ENCODE measurements around the gene DTNB.
A peak's percentile ranks its signal among the peaks of the same experiment; 100 is the strongest.
"Not testable (repeated sequence)": the region's sequence is repeated elsewhere in the genome, so short reads cannot be mapped to it uniquely, and the experiment has no call there.

Gene DTNB

DNA sequence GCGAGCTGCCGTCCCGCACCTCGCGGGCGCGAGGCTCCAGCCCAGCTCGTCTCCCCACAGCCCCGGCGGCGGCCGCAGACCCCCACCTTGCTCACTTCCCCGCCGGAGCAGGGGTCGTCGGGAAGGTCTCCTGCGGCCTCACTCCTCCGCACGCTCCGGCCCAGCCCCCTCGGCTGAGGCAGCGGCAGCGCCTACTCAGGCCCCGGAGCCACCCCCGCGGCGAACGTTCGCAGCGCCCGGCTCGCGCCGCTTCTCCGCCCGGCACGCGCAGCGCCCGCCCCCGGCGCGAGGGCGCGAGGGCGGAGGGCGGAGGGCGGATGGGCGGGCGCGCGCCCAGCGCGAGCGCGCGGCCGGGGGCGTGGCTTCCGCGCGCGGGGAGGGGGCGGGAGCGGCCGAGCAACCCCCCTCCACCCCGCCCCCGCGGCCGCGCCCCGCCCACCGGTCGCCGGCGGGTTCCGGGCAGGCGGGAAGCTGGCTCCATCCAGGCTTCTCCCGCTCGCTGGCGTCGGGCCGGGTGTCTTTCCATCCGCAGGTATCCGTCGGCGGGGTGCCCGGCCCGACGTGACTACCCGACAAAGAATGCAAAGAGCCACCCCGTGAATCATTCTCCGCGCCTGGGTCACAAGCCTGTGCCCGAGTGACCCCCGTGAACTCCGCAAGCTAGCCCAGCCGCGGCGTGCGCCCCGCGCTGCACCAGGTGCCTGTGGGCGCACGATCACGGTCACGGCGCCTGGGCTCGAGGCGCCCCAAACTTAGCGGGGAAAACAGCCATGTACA, at the start of gene DTNB:
Gene DTNB (minus strand): TSS at position 278 of the 777 bp plus-strand sequence. CDS start 20,917 bp downstream, outside the sequence.
- DNase-seq, result peak; percentile 90

- DNase-seq, result no peak
Observed at GRCh38 chr2:25722224-25722623, 48.8 kb upstream of the DTNB start.

DNA sequence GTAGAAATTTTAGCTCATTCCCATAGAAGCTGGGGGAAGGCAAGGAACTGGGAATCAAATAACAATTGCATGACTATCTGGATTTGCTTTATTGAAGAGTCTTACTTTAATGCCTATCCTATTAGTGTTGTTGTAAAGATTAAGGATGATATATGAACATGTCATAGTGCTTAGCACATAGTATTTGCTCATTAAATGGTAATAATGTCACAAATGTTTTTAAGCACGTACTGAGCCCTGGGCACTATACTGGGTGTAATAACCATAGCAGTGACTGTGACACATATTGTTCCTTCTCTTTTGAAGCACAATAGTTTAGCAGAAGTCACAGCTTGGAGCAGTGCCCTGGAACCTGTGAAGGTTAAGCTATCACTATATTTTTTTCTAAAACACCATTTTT, 47.2 kb upstream of the DTNB start:
- DNase-seq, result peak; percentile 26

GRCh38 chr2:25714740-25715139, 41.4 kb upstream of the DTNB start:
- DNase-seq, result peak; percentile 29

DNA sequence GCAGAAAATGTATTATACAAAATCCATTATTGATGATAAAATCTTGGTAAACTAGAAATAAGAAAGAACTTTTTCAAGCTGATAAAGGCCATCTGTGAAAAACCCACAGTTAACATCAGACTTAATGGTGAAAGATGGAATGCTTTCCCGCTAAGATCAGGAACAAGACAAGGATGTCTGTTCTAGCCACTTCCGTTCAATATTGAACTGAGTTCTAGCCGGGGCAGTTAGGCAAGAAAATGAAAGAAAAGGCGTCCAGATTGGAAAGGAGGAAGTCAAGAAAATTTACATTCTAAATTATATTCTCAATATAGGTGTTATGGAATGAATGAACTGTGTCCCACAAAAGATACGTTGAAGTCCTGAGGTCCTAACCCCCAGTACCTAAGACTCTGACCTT, 39.1 kb upstream of the DTNB start:
- no peak for DNase-seq

- DNase-seq, result peak; percentile 94
Observed at GRCh38 chr2:25711675-25712354, 38.4 kb upstream of the DTNB start.

GRCh38 chr2:25710750-25711149, 37.4 kb upstream of the DTNB start:
- DNase-seq, result no peak

GRCh38 chr2:25709349-25709748, 36.0 kb upstream of the DTNB start:
- DNase-seq, result no peak

GRCh38 chr2:25707927-25708590, 34.7 kb upstream of the DTNB start:
- DNase-seq, result peak; percentile 20

DNA sequence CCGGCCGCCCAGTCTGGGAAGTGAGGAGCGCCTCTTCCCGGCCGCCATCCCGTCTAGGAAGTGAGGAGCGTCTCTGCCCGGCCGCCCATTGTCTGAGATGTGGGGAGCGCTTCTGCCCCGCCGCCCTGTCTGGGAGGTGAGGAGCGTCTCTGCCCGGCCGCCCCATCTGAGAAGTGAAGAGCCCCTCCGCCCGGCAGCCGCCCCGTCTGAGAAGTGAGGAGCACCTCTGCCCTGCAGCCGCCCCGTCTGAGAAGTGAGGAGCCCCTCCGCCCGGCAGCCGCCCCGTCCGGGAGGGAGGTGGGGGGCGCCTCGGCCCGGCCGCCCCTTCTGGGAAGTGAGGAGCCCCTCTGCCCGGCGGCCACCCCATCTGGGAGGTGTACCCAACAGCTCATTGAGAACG, 32.2 kb upstream of the DTNB start:
- DNase-seq, result not testable (repeated sequence)

DNA sequence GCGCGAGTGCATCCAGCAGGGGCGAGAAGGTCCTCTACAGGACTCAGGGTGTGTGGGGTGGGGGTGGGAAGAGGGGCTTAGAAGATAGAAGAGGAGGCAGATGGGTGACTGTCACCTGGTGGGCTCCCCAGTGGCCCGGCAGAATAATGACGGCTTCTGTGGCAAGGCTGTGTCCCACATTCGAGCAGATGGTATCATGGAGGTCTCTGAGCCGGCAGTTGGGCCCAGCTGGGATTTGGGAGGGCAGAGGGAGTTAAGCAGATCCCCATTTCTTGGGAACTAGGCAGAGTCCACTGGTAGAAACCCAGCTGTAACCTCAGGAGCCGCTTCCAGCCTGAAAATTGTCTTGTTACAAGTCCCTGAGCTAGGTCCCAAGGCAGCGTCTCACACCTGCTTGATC, 28.4 kb upstream of the DTNB start:
- peak; percentile 77 for DNase-seq

GRCh38 chr2:25700221-25700660, 26.9 kb upstream of the DTNB start:
- peak; percentile 61 for DNase-seq

DNA sequence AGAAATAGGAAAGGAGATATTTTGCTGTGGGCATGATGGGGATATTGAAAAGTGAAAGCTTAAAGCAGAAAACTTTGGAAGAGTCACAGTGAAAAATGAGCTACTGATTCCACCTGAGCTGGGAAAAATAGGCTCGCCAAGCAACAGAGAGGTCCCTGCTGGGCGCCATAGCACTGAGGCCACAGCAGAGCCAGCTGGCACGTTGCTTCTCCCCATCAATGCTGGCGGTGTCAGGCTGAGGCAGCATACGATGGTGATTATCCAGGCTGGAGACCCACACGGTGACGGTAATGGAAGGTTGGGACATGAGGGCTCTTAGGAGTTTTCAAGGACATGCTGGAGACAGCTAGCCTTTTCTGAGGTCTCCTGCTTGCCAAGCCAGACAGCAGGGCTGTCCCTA, 25.8 kb upstream of the DTNB start:
- no peak for DNase-seq

GRCh38 chr2:25698752-25699151, 25.4 kb upstream of the DTNB start:
- DNase-seq, result no peak

GRCh38 chr2:25697559-25698341, 24.4 kb upstream of the DTNB start:
- DNase-seq, result no peak

DNA sequence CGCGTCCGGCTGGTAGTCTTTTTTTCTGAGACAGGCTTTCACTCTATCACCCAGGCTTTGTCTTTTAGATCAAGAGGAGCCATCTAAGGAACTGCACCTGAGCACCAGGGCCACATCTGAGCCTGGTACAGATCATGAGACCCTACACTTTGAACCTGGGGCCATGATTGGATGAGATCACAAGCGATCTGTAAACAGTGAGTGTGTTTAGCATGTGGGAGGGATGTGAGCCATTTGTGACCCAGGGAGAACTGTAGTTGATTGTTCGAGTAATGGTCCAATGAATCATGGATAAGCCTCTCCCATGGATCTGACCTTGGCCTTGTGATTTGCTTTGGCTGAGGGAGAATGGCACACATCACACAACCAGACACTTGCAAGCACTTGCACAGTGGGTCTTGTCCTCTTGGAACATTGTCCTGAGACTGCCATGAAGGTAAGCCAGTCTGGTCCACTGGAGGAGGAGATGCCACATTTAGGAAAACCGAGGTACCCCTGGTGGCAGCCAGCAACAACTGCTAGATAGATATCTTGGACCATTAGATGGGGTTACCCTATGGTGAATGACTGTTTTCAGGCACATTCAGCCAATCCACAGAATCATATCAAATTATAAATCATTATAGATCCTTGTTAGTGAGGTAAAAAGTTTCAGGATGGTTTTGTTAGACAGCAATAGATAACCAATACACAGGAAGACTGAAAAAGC, 19.5 kb upstream of the DTNB start:
- no peak for DNase-seq

- no peak for DNase-seq
Observed at GRCh38 chr2:25692143-25692542, 18.8 kb upstream of the DTNB start.

DNA sequence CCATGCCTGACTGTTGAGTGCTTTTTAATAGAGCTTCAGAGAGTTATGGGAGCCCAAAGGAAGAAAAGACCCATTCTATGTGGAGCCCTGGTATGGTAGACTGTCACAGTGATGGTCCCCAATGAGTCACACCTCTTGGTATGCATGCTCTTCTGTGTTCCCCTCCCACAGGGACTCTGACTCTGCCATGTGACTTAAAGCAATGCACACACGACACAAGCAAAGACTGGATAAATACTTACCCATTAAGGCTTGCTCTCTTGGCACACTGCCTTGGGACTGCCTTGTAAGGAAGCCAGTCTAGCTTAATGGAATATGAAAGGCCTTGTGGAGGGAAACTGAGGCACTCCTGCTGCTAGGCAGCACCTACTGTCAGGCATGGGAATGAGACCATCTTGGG, 16.7 kb upstream of the DTNB start:
- no peak for DNase-seq

DNA sequence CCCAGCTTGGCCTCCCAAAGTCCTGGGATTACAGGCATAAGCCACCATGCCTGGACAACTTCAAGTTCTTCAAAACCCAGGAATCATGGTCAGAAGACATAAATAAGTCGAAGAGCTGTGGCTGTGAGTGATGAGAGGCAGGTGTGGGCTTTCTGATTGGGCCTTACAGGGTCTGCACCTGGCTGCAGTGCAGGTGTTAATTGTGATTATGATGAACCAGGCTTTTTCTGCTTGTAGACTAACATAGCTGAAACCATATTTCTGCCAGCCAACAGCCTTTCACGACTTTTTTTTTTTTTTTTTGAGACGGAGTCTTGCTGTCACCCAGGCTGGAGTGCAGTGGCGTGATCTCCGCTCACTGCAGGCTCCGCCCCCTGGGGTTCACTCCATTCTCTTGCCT, 14.9 kb upstream of the DTNB start:
- no peak for DNase-seq

DNA sequence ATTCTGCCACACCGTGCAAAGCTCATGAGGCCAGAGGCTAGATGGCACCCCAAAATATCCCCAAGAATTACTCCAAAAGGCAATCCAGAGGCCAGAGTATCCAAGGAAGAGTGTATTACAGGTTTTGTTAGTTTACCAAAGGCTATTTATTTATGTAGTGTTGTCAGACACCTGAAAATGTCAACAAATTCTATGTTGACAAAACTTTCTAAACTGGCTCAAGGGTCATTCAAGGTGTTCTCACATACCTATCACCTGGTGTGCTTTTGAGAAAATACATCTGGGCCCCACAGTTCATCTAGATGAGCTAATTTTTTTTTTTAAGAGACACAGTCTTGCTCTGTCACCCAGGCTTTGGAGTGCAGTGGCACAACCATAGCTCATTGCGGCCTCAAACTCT, 12.4 kb upstream of the DTNB start:
- no peak for DNase-seq

DNA sequence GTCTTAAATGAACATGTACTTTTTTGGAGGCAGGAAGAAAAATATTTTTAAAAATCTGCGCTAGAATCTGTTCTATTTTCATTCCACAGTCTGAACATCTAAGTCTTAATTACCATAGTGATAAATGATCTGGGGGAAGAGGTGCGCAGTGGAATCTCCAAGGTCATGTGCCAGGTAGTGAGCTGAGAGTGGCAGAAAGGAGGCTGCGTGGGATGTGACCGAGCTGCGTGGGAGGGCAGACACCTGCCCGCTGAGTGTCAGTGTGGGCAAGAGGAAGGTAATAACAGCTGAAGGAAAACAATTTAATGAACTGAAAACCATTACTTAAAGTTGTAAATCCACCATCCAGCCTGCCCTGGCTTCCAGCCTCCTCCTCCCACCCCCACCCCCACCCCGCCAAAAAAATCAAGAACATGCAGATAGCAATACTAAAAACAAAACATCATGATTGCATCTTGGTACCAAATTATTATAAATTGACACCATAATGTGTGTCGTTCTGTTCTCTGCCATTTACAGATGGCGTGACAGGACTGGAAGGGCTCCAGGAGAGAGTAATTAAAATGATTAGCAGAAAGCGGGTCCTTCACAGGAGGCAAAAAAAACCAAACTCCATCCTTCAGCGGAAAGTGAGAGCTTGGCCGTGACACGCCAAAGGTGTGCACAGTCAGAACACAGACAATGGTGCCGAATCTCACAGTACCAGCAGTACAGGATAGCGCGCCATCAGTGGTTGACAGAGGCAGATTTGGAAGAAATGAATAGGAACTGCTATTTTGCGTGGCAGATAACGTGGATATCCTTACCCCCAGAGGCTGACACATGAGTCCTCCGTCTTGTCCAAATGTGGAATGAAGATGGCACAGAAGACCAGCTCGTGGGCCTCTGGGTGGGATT, 11.4 kb upstream of the DTNB start:
- DNase-seq, result no peak

Measured in NCI-H82 (cell line).